ENCODE data around the gene SPOCK3.

SPOCK3 gene

DNA sequence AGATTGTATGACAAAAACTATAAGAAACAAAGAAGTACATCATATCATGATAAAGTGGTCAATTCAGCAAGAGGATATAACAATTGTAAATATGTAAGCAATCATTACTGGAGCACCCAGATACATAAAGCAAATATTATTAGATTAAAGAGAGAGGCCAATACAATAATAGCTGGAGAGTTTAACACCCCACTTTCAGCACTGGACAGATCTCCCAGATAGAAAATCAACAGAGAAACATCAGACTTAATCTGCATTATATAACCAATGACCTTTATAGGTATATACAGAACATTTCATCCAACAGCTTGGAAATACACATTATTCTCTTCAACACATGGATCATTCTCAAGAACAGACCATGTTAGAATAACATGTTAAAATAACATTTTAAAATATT, 128.4 kb downstream of the SPOCK3 start:
- TF ChIP-seq, protein P1, sequence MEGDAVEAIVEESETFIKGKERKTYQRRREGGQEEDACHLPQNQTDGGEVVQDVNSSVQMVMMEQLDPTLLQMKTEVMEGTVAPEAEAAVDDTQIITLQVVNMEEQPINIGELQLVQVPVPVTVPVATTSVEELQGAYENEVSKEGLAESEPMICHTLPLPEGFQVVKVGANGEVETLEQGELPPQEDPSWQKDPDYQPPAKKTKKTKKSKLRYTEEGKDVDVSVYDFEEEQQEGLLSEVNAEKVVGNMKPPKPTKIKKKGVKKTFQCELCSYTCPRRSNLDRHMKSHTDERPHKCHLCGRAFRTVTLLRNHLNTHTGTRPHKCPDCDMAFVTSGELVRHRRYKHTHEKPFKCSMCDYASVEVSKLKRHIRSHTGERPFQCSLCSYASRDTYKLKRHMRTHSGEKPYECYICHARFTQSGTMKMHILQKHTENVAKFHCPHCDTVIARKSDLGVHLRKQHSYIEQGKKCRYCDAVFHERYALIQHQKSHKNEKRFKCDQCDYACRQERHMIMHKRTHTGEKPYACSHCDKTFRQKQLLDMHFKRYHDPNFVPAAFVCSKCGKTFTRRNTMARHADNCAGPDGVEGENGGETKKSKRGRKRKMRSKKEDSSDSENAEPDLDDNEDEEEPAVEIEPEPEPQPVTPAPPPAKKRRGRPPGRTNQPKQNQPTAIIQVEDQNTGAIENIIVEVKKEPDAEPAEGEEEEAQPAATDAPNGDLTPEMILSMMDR (IDR thresholded peaks at IDR 0.05) = no peak
- H3K27me3 Mint-ChIP-seq (ENCODE audit: low read depth, poor library complexity) = peaks cover 3% of the 10 kb centered on the region
- H3K27ac Mint-ChIP-seq = no peak overlapping the region
- H3K36me3 Mint-ChIP-seq (ENCODE audit: low read depth) = no peaks in the 10 kb centered on the region
- no peaks in the 10 kb centered on the region for H3K4me1 Mint-ChIP-seq
- no peak overlapping the region for H3K4me3 Mint-ChIP-seq
- DNase-seq = no peak
- no peaks in the 10 kb centered on the region for H3K9me3 Mint-ChIP-seq

DNA sequence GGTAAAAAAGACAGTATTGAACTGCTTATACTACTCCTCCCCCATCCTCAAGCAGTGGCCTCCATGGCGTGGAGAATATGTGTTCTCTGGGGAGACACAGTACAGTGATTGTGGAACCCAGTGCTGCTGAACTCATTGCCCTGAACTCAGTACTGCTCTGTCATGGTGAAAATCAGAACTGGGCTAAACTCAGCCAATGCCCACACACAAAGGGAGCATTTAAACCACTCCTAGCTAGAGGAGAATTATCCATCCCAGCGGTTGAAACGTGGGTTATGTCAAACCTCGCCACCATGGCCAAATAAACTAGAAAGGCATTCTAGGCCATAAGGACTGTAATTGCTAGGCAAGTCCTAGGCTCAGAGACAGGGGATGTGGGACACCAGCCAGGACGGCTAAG, 131.8 kb downstream of the SPOCK3 start:
- Mint-ChIP-seq H3K27ac (no peak overlapping the region), H3K36me3 (ENCODE audit: low read depth) (no peaks in the 10 kb centered on the region), H3K4me3 (no peak overlapping the region), H3K4me1 (no peaks in the 10 kb centered on the region), H3K9me3 (no peaks in the 10 kb centered on the region), H3K27me3 (ENCODE audit: low read depth, poor library complexity) (peaks cover 3% of the 10 kb centered on the region)
- no peak for DNase-seq
- TF ChIP-seq, protein P1 (IDR thresholded peaks at IDR 0.05) = no peak

GRCh38 chr4:167101035-167101434, 133.3 kb downstream of the SPOCK3 start:
- peaks cover 3% of the 10 kb centered on the region for H3K27me3 Mint-ChIP-seq (ENCODE audit: low read depth, poor library complexity)
- no peaks in the 10 kb centered on the region for H3K36me3 Mint-ChIP-seq (ENCODE audit: low read depth)
- H3K4me3 Mint-ChIP-seq = no peak overlapping the region
- H3K27ac Mint-ChIP-seq = no peak overlapping the region
- TF ChIP-seq, protein P1 (IDR thresholded peaks at IDR 0.05) = no peak
- no peaks in the 10 kb centered on the region for H3K9me3 Mint-ChIP-seq
- no peak for DNase-seq
- no peaks in the 10 kb centered on the region for H3K4me1 Mint-ChIP-seq

- no peak for DNase-seq
- H3K27ac Mint-ChIP-seq = peak overlapping the region; percentile 21
- TF ChIP-seq, protein P1 (IDR thresholded peaks at IDR 0.05) = no peak
Measured at GRCh38 chr4:167100120-167100519, 134.2 kb downstream of the SPOCK3 start.

DNA sequence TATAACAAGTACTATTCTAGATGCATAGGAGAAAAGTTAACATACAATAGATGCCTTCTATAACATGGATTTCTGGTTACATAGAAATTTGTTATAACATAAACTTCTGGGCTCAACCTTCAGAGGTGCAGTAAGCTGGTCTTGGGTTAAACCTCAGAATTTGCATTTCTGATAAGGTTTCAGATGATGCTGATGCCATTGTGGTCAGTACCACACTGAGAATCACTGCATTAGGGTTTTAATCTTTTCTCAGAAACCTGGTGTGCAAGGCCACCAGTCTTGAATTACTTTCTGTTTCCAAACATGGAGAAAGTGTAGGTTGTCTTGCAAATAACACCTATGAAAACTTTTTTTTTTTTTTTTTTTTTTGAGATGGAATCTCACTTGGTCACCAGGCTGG, 146.2 kb downstream of the SPOCK3 start:
- peaks cover 3% of the 10 kb centered on the region for H3K27me3 Mint-ChIP-seq (ENCODE audit: low read depth, poor library complexity)
- no peak for DNase-seq
- no peak overlapping the region for H3K27ac Mint-ChIP-seq
- H3K36me3 Mint-ChIP-seq (ENCODE audit: low read depth) = no peaks in the 10 kb centered on the region
- no peaks in the 10 kb centered on the region for H3K9me3 Mint-ChIP-seq
- TF ChIP-seq, protein P1 (IDR thresholded peaks at IDR 0.05) = no peak
- no peaks in the 10 kb centered on the region for H3K4me1 Mint-ChIP-seq
- no peak overlapping the region for H3K4me3 Mint-ChIP-seq

More at GRCh38 chr4:167100120-167100519, 134.2 kb downstream of the SPOCK3 start:
- H3K4me1 Mint-ChIP-seq = no peaks in the 10 kb centered on the region
- peaks cover 3% of the 10 kb centered on the region for H3K27me3 Mint-ChIP-seq (ENCODE audit: low read depth, poor library complexity)
- no peak overlapping the region for H3K4me3 Mint-ChIP-seq
- H3K36me3 Mint-ChIP-seq (ENCODE audit: low read depth) = no peaks in the 10 kb centered on the region
- H3K9me3 Mint-ChIP-seq = no peaks in the 10 kb centered on the region

- H3K27me3 Mint-ChIP-seq (ENCODE audit: low read depth, poor library complexity) = peaks cover 6% of the 10 kb centered on the region
- no peak for DNase-seq
- H3K36me3 Mint-ChIP-seq (ENCODE audit: low read depth) = no peaks in the 10 kb centered on the region
- no peak overlapping the region for H3K4me3 Mint-ChIP-seq
- TF ChIP-seq, protein P1 (IDR thresholded peaks at IDR 0.05) = no peak
- no peak overlapping the region for H3K27ac Mint-ChIP-seq
- H3K9me3 Mint-ChIP-seq = no peaks in the 10 kb centered on the region
- no peaks in the 10 kb centered on the region for H3K4me1 Mint-ChIP-seq
Measured at GRCh38 chr4:167084321-167084720, 150.0 kb downstream of the SPOCK3 start.
